ENCODE measurements around the gene PCSK4. TPM values are rescaled to one million over a fixed set of nuclear protein-coding genes. Genes with fewer than 3 reads are reported as not detected.

The PCSK4 gene
- total and polyA plus RNA-seq, 2 of the 13 experiments (the other 11 are each of a cell fraction or from before 2014, with no cell fraction given): 2.0 to 2.7 TPM

GRCh38 chr19:1469255-1470054 is 20.7 kb downstream of the PCSK4 start:
- Histone ChIP-seq H3K4me3 (replicated peaks in 1 of 3; ENCODE audit: insufficient read depth in 1 of 3, low read depth in 2 of 3, low read length in 3 of 3) (peak overlapping the region; percentile 45 to 69 (median 55); a peak in 4 of 6 replicates), H4K20me1 (ENCODE audit: insufficient read depth, low read length) (peaks cover 12% of the 10 kb centered on the region), H3K9ac (ENCODE audit: insufficient read depth, low read depth, low read length) (peak overlapping the region; percentile 43; the same call in 1 of the 2 replicates), H3K4me1 (ENCODE audit: insufficient read depth, low read length) (peaks cover 25% of the 10 kb centered on the region), H3K27ac (ENCODE audit: extremely low read length, insufficient read depth, low read length) (no peak overlapping the region), H2AFZ (ENCODE audit: low read length) (no peak overlapping the region), H3K27me3 (ENCODE audit: control insufficient read depth in 1 of 2, insufficient read depth in 2 of 2, low read length in 2 of 2) (no peaks in the 10 kb centered on the region), H3K36me3 (replicated peaks in 1 of 2; ENCODE audit: control insufficient read depth in 1 of 2, insufficient read depth in 2 of 2, low read length in 2 of 2) (no peaks in the 10 kb centered on the region; a peak in 1 of 5 replicates), H3K4me2 (ENCODE audit: low read depth, low read length) (peak overlapping the region; percentile 76), H3K79me2 (ENCODE audit: insufficient read depth, low read length) (no peaks in the 10 kb centered on the region), H3K9me3 (ENCODE audit: low read length) (no peaks in the 10 kb centered on the region)
- POLR2A ChIA-PET: interaction anchor here (0.7 to 3.6 kb wide), 5 partner anchors 14 to 201 kb away, joined by 3 to 19 read pairs (median 3); partner anchors contain the start of genes CIRBP, PCSK4 and REEP6
- in situ Hi-C loops (cut with HindIII; ENCODE audit: extremely low pct_ligation_motif_present, low pct_unique_long_range_greater_than_20kb) (no loop called here), intact Hi-C loops (cut with micrococcal nuclease; ENCODE audit: unreplicated experiment) (no loop called here)
- ATAC-seq (peak; percentile 28), FAIRE-seq (no peak), DNase-seq (ENCODE audit: low spot score) (no peak)
- CTCF ChIA-PET (ENCODE audit: low intra/inter-chr PET ratio, low total read pairs): no interaction called here
- whole genome bisulfite sequencing (ENCODE audit: low lambda C conversion rate): no CpG with 5 or more reads among the region's 117 CpGs
- BruUV-seq (replicated peaks): no TSS peak
- no peak for TF ChIP-seq MAZ (IDR thresholded peaks at IDR 0.05; ENCODE audit: borderline replicate concordance, low read depth, low read length)
- TF ChIP-seq MAZ (CRISPR knock-in tag; IDR thresholded peaks at IDR 0.05; ENCODE audit: low read depth): peak; percentile 57; the same call in 1 of the 2 replicates
- no peak for TF ChIP-seq DZIP1 (CRISPR knock-in tag; IDR thresholded peaks at IDR 0.05)
- TF ChIP-seq SAP130 (CRISPR knock-in tag; IDR thresholded peaks at IDR 0.05; ENCODE audit: low read depth): peak; percentile 22; the same call in 1 of the 2 replicates
- TF ChIP-seq CEBPB (IDR thresholded peaks at IDR 0.05; ENCODE audit: borderline replicate concordance, low read depth, low read length): no peak
- TF ChIP-seq ZNF20 (CRISPR knock-in tag; IDR thresholded peaks at IDR 0.05): no peak
- TF ChIP-seq NKX3-1 (CRISPR knock-in tag; IDR thresholded peaks at IDR 0.05): no peak
- 0 out of 2 replicates have a peak, but pooled peaks have one; percentile 10 for TF ChIP-seq ZNF414 (CRISPR knock-in tag; IDR thresholded peaks at IDR 0.05)
- TF ChIP-seq MBNL3 (CRISPR knock-in tag; conservative IDR thresholded peaks at IDR 0.05): no peak
- TF ChIP-seq ZNF619 (CRISPR knock-in tag; IDR thresholded peaks at IDR 0.05): no peak
- TF ChIP-seq PRMT3 (CRISPR knock-in tag; IDR thresholded peaks at IDR 0.05; ENCODE audit: borderline replicate concordance, low read depth): no peak
- no peak for TF ChIP-seq ZKSCAN1 (IDR thresholded peaks at IDR 0.05; ENCODE audit: low read length)
- TF ChIP-seq KMT2A (CRISPR knock-in tag; IDR thresholded peaks at IDR 0.05): no peak
- no peak for TF ChIP-seq THAP9 (CRISPR knock-in tag; IDR thresholded peaks at IDR 0.05; ENCODE audit: borderline replicate concordance)
- no peak for TF ChIP-seq ZNF674 (CRISPR knock-in tag; IDR thresholded peaks at IDR 0.05; ENCODE audit: low read depth)
- TF ChIP-seq ZNF615 (CRISPR knock-in tag; IDR thresholded peaks at IDR 0.05; ENCODE audit: borderline replicate concordance): no peak
- TF ChIP-seq MTERF4 (CRISPR knock-in tag; IDR thresholded peaks at IDR 0.05): no peak

Measured in HepG2 (cell line).